Activated CD8-positive, alpha-beta memory T cell treated with anti-CD3 and anti-CD28 coated beads for 4 hours (primary cell): Measurements from ENCODE around the gene ANKRD62.
"Not testable (repeated sequence)": the region's sequence is repeated elsewhere in the genome, so short reads cannot be mapped to it uniquely, and the experiment has no call there.

Source experiments
- DNase-seq, 2 donors: peaks; one replicate each; pipeline ENCODE4 v3.0.0-alpha.2; 2020; ENCODE audit warnings: low read depth in 2 of 2

Gene ANKRD62

GRCh38 chr18:12099160-12099559 lies 5.5 kb downstream of the ANKRD62 start:
- no peak for DNase-seq

- no peak for DNase-seq
Observed at GRCh38 chr18:12101266-12101665, 7.6 kb downstream of the ANKRD62 start.

GRCh38 chr18:12102136-12102842 lies 8.6 kb downstream of the ANKRD62 start:
- DNase-seq: no peak

GRCh38 chr18:12106471-12106870 lies 12.8 kb downstream of the ANKRD62 start:
- no peak for DNase-seq

- DNase-seq: no peak
Observed at GRCh38 chr18:12109836-12110235, 16.2 kb downstream of the ANKRD62 start.

- DNase-seq: no peak
Observed at GRCh38 chr18:12113999-12114646, 20.5 kb downstream of the ANKRD62 start.

- no peak for DNase-seq
Observed at GRCh38 chr18:12119358-12119757, 25.7 kb downstream of the ANKRD62 start.

- no peak for DNase-seq
Observed at GRCh38 chr18:12121175-12122042, 27.8 kb downstream of the ANKRD62 start.

- DNase-seq: not testable (repeated sequence)
Observed at GRCh38 chr18:12122043-12122389, 28.4 kb downstream of the ANKRD62 start.

- DNase-seq: not testable (repeated sequence)
Observed at GRCh38 chr18:12127647-12128046, 34.0 kb downstream of the ANKRD62 start.

- not testable (repeated sequence) for DNase-seq
Observed at GRCh38 chr18:12138831-12139230, 45.2 kb downstream of the ANKRD62 start.

GRCh38 chr18:12140866-12141265 lies 47.2 kb downstream of the ANKRD62 start:
- DNase-seq: not testable (repeated sequence)

GRCh38 chr18:12141778-12142177 lies 48.1 kb downstream of the ANKRD62 start:
- not testable (repeated sequence) for DNase-seq

- not testable (repeated sequence) for DNase-seq
Observed at GRCh38 chr18:12149431-12149830, 55.8 kb downstream of the ANKRD62 start.

- no peak for DNase-seq
Observed at GRCh38 chr18:12154361-12154760, 60.7 kb downstream of the ANKRD62 start.

GRCh38 chr18:12155996-12156395 lies 62.4 kb downstream of the ANKRD62 start:
- DNase-seq: no peak

- DNase-seq: no peak
Observed at GRCh38 chr18:12159446-12159845, 65.8 kb downstream of the ANKRD62 start.

- DNase-seq: no peak
Observed at GRCh38 chr18:12162786-12163185, 69.1 kb downstream of the ANKRD62 start.

GRCh38 chr18:12165038-12165768 lies 71.6 kb downstream of the ANKRD62 start:
- DNase-seq: no peak
